Stimulated activated CD8-positive, alpha-beta memory T cell treated with anti-CD3 and anti-CD28 coated beads, Interleukin-4, amount 100 ng/mL, for 4 hours (primary cell): ENCODE results near the gene CARS1.

Experiments used
- DNase-seq, 2 donors: peaks; one replicate each; pipeline ENCODE4 v3.0.0-alpha.2; 2020; ENCODE audit warnings: low read depth in 2 of 2, low spot score in 1 of 2

CARS1 gene

DNA sequence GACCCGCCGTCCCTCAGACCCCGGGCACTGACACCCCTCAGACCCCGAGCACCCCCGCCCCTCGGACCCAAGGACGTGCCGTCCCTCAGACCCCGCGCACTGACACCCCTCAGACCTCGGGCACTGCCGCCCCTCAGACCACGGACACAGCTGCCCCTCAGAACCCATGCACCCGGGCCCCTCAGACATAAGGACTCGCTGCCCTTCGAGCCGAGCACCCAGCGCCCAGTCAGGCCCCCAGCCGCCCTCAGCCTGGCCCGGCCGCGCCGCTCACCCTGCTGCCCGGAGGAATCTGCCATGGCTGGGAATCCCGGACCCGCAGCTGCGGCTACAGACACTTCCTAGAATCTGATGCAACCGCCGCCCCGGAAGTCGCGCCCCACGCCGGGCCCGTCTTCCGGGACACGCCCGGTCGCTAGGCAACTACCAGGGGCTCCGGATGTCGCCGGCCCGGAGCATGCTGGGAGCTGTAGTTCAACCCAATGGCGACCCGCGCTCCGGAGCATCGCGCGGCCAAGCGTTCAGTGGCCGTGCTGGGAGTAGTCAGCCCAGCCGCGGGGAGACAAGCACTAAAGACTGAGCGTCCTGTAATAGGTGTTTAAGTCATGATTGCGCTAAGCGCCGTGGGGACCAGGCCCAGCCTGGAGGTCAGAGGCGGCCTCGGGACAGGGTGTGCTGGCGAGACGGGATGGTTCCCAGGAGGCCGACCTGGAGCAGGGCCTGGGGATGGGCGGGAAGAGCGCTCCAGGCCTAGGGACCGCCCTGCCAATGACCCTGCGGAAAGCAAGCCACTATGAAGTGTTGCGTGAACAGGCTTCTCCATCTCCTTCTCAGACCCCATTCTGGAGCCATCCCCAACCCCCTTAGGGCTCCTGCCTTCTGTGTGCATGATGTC lies at the start of gene CARS1:
Gene CARS1, minus strand, starts transcription at position 355 of the 895 bp plus-strand sequence. Its CDS starts 56 bp downstream, at position 299.
- peak; percentile 85 to 88 for DNase-seq

DNA sequence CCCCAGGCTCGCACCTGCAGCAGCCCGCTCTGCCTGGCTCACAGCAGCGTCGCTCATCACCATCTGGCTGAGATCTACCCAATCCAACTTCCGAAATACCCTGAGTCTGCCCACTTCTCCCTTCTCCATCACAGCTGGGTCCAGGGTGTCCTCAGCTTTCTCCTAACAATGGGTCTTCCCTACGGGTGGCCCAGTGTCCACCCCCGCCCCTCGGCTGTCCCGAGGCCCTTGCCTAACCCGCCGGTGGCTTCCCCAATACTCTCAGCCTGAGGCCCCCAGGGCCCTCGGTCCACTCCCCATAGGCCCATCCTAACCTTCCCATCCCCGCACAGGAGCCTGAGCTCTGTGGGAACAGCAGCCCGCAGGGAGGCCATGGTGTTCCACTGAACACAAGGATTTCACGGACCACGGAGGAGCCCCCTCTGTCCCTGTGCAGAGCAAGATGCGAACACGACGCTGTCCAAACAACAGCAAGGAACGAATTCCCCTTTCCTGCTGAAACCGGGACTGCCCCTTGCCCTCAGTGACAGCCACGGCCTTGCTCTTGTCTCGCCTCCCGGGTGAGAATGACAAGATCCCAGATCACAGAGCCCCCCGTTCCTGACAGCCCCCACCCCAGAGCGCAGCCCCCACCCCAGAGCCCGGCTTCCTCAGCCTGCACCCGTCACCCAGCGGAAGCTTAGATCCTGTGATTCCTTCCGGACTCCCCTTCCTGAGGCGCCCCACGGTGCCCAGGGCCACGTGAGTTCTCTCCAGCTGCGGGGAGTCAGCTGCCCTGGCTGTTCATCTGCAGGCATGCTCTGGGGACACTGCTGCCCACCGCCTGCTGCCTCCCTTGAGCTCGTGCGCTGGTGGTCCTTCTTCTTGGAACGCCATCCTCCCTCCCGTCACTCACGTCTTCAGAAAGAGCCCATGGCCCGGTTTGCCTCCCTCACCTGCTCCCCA lies 48.8 kb upstream of the CARS1 start:
- DNase-seq = no peak

DNA sequence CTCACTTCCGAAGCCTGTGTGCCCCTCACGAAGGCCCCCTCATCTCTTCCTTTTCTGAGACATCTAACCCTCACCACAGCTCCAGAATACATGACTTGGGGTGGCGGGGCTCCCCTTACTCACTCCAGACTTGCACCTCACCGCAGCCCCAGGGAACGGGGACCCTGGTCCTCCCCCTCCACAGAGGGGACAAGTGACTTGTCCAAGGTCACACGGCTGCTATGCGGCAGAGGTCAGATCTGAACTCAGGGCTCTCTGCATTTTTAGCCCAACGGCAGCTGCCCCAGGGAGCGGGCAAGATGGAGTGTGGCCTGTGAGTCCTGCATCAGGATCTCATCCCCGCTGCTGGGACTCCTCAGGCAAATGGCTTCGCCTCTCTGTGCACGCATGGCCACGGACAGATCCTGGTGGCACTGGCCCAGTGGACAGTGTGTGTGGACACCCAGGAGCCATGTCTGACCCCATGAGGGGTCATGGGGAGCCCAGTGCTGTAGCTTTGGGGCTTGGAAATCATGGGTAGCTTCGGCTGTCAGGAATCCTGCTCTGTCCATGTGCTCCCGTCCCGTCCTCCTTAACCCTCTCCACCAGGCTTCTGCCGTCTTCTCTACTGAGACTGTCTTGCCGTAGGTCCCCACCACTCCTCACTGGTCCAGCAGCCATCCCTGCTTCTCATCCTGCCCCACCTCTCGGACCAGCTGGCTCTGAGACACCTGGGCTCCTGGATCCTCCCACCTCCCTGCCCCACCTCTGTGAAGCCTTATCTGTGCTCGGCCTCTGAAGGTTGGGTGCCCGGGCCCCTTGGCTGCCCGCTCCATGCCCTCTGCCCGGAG lies 48.0 kb upstream of the CARS1 start:
- DNase-seq = no peak

DNA sequence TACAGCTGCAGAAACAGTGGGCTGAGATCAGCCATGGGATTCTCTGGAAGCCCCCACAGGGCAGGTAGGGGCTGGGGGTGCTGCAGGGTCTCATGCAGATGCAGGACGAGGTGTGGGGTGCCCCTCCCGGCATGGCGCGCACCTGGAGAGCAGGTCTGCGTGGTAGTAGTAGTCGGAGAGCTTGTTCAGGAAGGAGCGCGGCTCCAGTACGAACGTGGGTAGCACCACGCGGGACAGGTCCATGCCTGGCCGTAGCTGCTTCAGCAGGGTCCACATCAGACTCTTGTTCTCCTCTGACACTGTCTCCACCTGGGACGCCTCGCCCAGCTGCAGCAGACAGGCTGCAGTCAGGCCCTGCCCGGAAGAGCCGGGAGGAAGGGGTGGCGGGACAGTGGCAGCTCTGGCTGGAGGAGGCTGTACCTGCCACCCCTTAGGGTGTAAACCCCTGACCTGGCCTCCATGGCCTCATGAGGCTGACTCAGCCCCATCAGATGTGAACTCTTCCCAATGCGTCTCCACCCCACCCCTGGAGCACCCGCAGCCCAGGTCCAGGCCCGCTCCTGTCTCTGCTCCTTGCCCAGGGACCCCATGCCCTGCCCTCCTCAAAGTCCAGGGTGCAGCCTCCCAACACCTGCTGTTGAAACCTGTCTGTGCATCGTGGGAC lies 47.0 kb upstream of the CARS1 start:
- DNase-seq = no peak

DNA sequence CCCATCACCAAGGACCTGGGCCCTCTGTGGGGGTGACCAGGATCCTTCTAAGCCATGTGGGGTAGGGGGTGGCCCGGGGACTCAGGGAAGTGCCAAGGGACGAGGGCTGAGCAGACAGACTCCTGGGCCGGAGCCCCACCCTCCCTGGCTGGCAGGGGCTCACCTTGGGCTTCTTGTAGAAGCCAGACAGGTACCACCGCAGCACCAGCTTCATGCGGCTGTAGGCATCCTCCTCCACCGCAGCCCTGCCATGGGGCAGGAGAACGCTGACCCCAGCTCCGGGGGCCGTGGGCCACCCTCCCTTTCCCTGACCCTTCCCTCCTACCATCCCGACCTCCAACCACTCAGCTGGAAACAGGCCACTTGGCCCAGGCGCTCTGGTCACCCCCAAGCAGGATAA lies 45.9 kb upstream of the CARS1 start:
- no peak for DNase-seq

DNA sequence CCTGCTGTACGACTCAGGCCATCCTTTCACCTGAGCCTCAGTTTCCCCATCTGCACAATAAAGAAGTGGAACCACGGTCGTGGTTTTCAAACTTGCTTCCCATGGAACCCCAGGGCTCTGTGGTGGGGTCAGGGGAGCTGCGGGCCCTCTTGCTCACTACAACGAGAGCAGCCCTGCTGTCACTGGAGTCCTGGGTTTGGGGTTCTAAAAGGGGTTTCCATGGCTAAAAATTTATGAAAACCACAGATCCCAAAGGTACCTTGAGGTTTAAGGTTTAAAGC lies 45.4 kb upstream of the CARS1 start:
- no peak for DNase-seq

DNA sequence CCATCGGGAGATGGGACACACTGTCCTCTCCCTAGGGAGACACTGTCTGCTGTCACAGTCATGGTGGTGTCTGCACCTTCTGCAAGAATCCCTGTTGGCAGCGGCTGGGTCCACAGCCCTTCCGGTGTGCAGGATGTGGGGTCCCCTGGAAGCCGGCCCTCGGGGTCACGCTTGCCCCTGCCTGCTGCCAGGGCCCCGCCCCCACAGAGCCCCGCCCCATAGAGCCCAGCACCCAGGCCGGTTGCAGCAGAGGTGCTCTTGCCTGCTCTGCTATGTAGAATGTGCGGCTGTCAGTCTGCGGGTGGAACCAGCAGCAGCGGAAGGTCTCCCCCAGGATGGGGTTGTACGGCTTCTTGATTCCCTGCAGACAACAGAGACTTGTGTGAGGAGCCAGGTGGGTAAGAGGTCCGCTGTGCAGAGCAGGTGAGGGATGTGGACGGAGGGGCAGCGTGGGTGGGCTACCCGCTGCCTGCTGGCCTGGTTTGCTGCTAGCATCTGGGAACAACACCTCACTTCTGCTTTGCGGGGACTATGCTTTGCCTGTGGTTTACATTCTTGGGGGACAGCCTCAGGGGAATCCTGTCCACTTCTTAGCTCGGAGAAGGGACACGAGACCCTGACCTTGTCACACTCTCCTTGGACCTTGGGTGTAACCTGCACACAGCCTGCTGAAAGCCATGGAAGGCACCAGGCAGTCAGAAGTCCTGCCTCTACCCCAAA lies 44.9 kb upstream of the CARS1 start:
- DNase-seq = no peak

DNA sequence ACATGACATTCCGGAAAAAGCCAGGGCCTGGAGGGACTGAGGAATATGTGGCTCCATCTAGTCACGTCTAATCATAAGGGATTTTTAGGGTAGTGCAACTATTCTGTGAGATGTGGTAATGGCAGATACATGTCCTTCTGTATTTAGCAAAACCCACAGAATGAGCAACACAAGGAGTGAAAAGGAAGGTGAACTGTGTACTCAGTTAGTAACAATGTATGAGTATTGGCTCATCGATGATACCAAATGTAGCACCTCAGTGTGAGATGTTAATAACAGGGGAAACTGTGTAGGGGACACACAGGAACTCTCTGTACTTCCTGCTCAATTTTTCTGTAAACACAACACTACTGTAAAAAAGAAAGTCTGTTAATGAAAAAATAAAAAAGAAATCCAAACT lies 42.0 kb upstream of the CARS1 start:
- DNase-seq = no peak

DNA sequence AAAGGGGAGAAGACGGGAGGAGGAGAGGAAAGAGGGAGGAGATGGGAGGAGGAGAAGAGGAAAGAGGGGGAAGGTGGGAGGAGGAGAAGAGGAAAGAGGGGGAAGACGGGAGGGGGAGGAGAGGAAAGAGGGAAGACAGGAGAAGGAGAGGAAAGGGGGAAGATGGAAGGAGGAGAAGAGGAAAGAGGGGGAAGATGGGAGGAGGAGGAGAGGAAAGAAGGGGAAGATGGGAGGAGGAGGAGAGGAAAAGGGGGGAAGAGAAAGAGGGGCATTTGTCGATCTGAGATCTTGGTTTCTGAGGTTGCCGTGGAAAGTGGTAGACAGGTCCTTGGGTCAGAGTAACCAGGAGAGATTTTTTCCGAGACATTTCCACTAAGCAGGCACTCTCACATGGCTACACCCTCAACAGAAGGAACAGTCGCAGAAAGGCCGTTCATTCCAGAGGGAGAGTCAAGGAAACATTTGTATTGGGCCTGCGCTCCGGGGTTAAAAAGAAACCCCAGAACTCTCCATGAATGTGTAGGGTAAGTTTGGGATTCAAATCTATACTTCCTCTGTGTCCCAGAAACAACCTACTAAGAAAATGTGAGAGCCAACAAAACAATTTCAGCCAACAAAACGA lies 39.8 kb upstream of the CARS1 start:
- no peak for DNase-seq

DNA sequence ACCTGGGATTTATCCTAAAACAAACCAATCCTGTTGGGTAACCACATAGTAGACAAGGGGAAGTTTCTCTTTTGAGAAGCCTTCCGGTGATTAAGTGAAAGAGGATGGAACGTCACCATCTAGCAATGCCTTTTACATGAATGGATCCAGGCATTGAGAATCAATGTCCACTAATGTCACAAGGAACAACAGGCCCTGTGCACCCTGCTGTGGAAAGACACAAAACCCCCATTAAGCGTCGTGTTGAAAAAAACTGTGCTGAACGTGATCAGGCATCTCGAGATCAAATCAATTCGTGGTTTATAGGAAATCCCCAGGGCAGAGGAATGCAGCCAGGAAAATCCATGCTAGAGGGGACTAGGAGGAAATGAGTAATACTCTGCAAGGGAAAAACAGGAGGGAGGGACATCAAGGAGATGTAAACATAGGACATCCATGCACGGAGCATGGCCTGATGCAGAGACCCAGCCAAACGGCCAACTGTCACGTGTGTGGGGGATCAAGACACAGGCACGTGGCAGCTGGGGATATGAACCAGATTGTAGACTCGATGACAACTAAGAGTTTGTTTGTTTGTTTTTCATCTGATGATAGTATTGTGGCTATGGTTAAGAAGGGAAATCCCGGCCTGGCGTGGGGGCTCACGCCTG lies 38.6 kb upstream of the CARS1 start:
- DNase-seq = no peak

DNA sequence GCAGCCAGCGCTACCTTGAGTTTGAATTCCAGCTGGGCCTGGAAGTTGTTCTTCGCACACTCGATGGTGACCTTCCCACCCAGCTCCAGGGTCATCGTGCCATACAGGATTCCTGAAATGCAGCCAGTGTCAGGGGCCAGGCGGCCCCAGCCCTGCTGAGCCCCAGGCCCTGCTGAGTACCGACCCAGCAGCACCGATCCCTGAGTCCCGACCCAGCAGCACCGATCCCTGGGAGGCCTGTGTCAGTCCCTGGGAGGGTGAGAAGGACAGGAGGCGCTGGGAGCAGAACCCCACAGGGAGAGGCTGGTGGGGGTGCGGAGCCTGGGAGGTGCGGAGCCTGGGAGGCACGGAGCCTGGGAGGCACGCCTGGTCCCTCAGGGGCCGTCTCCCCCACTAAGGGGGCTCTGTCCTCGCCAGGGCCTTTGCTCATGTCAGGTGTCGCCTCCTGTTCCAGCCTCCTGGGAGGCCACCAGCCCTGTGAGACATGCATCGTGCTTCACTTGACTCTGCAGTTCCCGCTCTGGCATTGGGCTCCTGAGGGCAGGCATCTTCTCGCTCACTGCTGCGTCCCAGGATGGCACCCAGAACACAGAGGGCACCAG lies 37.1 kb upstream of the CARS1 start:
- no peak for DNase-seq

DNA sequence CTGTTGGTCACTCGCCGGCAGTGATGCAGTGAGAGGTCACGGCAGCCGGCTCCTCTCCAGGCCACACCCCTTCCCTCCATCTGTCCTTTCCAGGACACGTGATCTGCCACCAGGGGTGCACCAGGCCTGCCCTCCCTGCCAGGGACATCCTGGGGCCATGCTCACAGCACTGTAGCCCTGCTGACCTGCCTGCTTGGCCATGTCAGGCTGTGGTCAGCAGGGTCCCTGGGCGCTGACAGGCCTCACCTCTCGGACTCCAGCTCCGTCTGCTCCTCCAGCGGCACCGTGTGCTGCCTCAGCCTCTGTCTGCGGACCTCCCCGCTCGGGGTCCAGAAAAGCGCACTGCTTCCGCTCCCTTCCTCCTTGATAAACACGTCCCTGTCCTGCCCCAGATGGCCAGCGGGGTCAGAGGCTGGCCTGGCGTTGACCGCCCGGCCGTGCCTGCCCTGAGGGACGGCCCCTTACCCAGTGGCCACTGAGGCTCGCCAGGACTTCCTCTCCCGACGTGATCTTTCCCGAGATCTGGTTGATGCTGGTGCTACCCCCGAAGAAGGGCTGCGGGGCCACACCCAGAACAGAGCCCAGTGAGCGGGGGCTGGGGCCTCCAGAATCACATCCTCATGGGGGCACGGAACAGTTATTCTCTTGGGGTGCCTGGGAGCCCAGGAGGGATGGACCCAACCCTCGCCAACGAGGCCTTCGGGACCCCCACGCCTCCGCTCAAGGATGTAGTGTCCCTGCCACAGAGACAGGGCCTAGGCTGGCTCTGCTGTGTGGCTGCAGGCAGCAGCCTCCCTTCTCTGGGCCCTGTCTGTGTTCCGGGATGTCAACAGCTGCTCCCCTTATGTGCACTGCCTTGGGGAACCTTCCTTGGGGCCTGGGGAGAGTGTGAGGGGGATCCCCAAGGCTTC lies 36.3 kb upstream of the CARS1 start:
- DNase-seq = no peak

DNA sequence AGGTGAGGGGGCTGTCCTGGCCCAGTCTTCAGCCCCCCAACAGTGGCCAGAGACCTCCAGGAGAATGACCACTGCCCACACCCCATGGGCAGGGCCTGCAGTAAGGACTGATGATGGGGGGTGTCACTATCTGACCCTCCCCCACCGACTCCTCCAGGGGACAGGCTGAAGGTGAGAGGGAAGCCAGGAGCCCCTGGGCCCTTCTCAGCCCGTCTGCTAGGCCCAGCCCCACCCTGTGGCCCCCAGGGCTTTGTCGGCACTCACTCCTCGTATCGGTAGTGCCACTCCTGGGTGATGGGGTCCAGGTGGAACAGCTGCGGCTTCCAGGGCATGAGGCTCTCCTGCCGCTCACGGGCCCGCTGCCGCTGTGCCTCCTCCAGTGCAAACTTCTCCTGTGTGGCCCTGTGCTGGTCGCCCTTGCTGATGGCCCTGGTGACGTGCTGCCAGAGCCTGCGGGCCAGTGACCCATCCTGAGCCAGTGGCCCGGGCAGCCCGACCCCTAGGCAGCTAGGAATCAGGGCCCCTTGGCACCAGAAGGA lies 35.4 kb upstream of the CARS1 start:
- DNase-seq = no peak

DNA sequence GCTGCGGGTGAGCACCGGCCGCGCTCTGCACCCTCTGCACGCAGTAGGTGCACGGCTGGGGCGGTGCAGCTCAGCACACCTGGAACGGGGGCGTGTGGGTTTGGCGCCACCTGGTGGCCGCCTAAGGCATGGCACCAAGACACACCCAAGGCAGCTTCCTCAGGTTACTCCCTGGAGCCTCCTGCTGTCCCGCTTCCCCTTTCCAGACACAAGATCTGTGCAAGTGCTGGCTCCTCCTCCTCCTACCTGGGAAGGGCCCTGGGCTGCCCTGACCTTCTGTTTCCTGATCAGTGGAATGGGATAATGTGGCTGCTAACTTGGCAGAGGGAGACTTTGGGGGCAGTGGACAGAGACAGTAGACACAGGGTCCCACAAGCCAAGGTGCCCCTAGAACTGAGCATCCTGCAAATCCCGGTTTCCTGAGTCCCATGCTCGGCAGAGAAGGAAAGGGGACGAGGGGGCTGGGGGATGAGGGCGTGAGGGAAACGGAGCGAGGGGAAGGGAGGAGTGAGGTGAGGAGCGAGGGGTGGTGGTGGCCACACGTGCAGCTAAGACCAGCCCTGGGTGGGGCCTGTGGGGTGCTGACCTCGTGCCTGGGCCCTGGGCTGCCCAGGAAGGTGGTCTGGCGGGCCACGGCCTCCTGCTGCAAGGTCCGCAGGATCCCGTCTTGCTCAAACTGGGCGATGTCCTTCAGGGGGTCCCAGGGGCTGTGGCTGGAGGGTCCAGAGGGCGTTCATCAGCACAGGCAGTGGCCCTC lies 34.8 kb upstream of the CARS1 start:
- DNase-seq = peak; percentile 41 to 43

DNA sequence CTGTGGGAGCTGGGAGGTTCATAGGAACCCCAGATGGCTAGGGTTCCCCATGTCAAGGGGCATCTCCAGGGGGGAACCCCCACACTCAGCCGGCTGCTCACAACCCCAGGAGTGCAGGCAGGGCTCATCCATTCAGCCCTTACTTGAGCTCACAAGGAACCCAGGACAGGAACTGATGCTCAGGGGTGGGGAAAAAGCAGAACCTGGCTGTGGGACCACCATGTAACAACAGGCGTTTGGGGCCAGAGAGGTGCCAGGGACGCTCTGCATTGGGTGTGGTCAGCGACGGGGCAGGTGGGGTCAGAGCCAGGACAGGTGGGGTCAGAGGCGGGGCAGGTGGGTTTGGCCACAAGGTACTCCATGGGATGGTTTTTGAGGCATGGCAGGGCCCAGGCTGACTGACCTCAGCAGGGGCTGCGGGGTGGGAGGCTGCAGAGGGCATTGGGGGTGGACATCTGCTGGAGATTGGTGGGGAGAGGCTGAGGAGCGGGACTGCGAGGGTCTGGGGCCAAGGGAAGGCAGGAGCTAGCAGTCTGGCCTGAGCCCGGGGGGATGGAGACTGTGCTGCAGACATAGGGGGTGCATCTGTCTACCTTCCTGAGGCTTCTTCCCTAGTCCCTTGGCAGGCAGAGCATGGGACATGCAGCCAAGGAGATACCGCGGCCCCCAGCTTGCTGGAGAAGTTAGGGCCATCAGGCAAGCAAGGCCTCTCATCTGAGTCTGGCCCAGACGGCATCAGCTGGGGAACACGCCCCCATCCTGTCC lies 34.0 kb upstream of the CARS1 start:
- no peak for DNase-seq
